Suprapubic skin (tissue), 4 donors: ENCODE results near the gene HOXA1. TPM values are rescaled to one million over a fixed set of nuclear protein-coding genes. Genes with fewer than 3 reads are reported as not detected.

Experiments used
- DNase-seq, 2 donors: peaks; one replicate each; pipeline ENCODE4 v3.0.0-alpha.2; 2019; ENCODE audit warnings: low spot score in 2 of 2
- H3K27ac ChIP-seq: fragments of 200-600 bp; sonication (generic); one replicate; pipeline ENCODE4 v1.5.1; 2019
- H3K27me3 ChIP-seq: fragments of 200-600 bp; sonication (generic); one replicate; pipeline ENCODE4 v1.5.1; 2019
- H3K36me3 ChIP-seq: fragments of 200-600 bp; sonication (generic); one replicate; pipeline ENCODE4 v1.5.1; 2019
- H3K4me1 ChIP-seq: fragments of 200-600 bp; sonication (generic); one replicate; pipeline ENCODE4 v1.5.1; 2019
- H3K4me3 ChIP-seq: fragments of 200-600 bp; sonication (generic); one replicate; pipeline ENCODE4 v1.5.1; 2019; ENCODE audit warnings: mild to moderate bottlenecking
- H3K9me3 ChIP-seq: fragments of 200-600 bp; sonication (generic); one replicate; pipeline ENCODE4 v1.5.1; 2019
- EP300 ChIP-seq: sonication (generic); formaldehyde crosslinking; IDR thresholded peaks from one replicate; pipeline ENCODE4 v1.6.1; 2017; ENCODE audit warnings: antibody characterized with exemption
- POLR2A ChIP-seq, 2 donors: fragments of 450-650 bp; IDR thresholded peaks; one replicate each; pipeline ENCODE4 v1.6.1; 2017; ENCODE audit warnings: antibody characterized with exemption in 2 of 2, mild to moderate bottlenecking in 2 of 2, moderate library complexity in 2 of 2
- POLR2AphosphoS5 ChIP-seq, 3 donors: sonication (generic); formaldehyde crosslinking; IDR thresholded peaks; one replicate each; pipeline ENCODE4 v1.6.1; 2017; ENCODE audit warnings: antibody characterized with exemption in 3 of 3
- WGBS: methylation state at CpG from one replicate; pipeline ENCODE4 v1.1.5; 2018; 5-methylcytosine and 5-hydroxymethylcytosine counted together
- total RNA-seq, 4 donors: library from RNA; depleted of rRNA; stranded (reverse); fragments of >200 nt; gene quantifications; one replicate each; pipeline ENCODE4 v1.1.0, GENCODE V29; 2016
- TF ChIP-seq, protein P1 (sequence below), 2 donors: fragments of 200-600 bp in 1 of 2; fragments of 450-650 bp in 1 of 2; sonication (generic) in 1 of 2; IDR thresholded peaks; one replicate each; pipeline ENCODE4 v1.5.1; 2016 to 2019; ENCODE audit warnings: antibody characterized with exemption in 2 of 2, mild to moderate bottlenecking in 1 of 2, moderate library complexity in 1 of 2

The HOXA1 gene
- total RNA-seq, 4 donors from 2014 or later = 2.5 to 4.0 (median 3.1) TPM

DNA sequence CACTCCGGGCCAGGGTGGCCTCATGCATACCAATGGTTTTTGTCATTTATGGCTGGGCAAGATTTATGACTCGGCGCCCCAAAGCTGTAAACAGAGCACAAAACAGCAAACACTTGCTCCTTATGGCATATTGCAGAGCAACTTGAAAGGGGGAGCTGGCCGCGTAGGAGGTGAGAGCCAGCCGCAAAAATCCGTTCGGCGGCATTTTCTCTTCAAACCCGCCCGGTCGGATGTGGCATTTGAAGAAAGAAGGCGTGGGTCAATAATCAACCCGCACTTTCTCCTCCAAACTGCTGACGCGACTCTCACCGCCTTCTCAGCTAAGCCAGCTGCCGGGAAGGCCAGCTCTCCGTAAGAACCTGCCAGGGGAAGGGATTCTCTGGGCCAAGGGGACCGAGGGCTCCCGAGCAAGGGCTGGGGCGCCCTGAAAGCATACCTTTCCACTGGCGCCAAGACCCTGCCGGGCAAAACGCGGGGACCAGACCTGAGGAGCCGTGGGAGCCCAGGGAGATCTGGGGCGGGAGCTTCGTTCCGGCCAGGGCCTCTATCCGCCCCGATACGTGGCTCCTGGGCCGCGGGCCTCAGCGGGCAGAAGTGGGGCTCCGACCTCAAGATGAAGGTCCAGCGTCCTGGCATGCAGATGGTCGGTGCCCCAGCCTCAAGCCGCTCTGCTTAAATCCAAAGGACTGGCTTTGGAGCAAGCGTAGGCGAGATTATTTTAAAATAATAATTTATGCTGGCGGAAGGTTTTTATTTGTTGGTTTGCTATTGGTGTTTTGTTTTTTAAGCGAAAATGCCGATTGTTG lies 19.6 kb upstream of the HOXA1 start:
- TF ChIP-seq POLR2A (IDR thresholded peaks at IDR 0.05) = no peak
- TF ChIP-seq EP300 = no peak
- TF ChIP-seq POLR2AphosphoS5 (IDR thresholded peaks at IDR 0.05) = no peak
- TF ChIP-seq, protein P1, sequence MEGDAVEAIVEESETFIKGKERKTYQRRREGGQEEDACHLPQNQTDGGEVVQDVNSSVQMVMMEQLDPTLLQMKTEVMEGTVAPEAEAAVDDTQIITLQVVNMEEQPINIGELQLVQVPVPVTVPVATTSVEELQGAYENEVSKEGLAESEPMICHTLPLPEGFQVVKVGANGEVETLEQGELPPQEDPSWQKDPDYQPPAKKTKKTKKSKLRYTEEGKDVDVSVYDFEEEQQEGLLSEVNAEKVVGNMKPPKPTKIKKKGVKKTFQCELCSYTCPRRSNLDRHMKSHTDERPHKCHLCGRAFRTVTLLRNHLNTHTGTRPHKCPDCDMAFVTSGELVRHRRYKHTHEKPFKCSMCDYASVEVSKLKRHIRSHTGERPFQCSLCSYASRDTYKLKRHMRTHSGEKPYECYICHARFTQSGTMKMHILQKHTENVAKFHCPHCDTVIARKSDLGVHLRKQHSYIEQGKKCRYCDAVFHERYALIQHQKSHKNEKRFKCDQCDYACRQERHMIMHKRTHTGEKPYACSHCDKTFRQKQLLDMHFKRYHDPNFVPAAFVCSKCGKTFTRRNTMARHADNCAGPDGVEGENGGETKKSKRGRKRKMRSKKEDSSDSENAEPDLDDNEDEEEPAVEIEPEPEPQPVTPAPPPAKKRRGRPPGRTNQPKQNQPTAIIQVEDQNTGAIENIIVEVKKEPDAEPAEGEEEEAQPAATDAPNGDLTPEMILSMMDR (IDR thresholded peaks at IDR 0.05) = no peak
- Histone ChIP-seq H3K4me1 (peaks cover 38% of the 10 kb centered on the region), H3K9me3 (no peaks in the 10 kb centered on the region), H3K27ac (peak overlapping the region; percentile 64), H3K27me3 (no peaks in the 10 kb centered on the region), H3K4me3 (peak overlapping the region; percentile 36), H3K36me3 (peaks cover under 1% of the 10 kb centered on the region)
- 77% methylated on average over 44 of the region's 45 CpGs for WGBS
- peak in 1 of 2 donors; percentile 55 for DNase-seq

- DNase-seq = no peak
- Histone ChIP-seq H3K9me3 (no peaks in the 10 kb centered on the region), H3K4me3 (peak overlapping the region; percentile 36), H3K36me3 (peaks cover 6% of the 10 kb centered on the region), H3K4me1 (peaks cover 43% of the 10 kb centered on the region), H3K27me3 (no peaks in the 10 kb centered on the region), H3K27ac (no peak overlapping the region)
- WGBS = 78% methylated on average over 6 of the region's 6 CpGs
- no peak for TF ChIP-seq EP300
- TF ChIP-seq, protein P1 (IDR thresholded peaks at IDR 0.05) = no peak
- no peak for TF ChIP-seq POLR2A (IDR thresholded peaks at IDR 0.05)
- TF ChIP-seq POLR2AphosphoS5 (IDR thresholded peaks at IDR 0.05) = no peak
These were observed 19.1 kb upstream of the HOXA1 start for GRCh38 chr7:27114881-27115220.

GRCh38 chr7:27113991-27114769 lies 18.4 kb upstream of the HOXA1 start:
- WGBS = 31% methylated on average over 21 of the region's 26 CpGs
- Histone ChIP-seq H3K27me3 (no peaks in the 10 kb centered on the region), H3K9me3 (no peaks in the 10 kb centered on the region), H3K4me1 (peaks cover 45% of the 10 kb centered on the region), H3K4me3 (peak overlapping the region; percentile 58), H3K36me3 (peaks cover 8% of the 10 kb centered on the region), H3K27ac (peak overlapping the region; percentile 86)
- TF ChIP-seq, protein P1 (IDR thresholded peaks at IDR 0.05) = no peak
- TF ChIP-seq POLR2AphosphoS5 (IDR thresholded peaks at IDR 0.05) (no peak), EP300 (no peak)
- DNase-seq = peak in 1 of 2 donors; percentile 54

DNA sequence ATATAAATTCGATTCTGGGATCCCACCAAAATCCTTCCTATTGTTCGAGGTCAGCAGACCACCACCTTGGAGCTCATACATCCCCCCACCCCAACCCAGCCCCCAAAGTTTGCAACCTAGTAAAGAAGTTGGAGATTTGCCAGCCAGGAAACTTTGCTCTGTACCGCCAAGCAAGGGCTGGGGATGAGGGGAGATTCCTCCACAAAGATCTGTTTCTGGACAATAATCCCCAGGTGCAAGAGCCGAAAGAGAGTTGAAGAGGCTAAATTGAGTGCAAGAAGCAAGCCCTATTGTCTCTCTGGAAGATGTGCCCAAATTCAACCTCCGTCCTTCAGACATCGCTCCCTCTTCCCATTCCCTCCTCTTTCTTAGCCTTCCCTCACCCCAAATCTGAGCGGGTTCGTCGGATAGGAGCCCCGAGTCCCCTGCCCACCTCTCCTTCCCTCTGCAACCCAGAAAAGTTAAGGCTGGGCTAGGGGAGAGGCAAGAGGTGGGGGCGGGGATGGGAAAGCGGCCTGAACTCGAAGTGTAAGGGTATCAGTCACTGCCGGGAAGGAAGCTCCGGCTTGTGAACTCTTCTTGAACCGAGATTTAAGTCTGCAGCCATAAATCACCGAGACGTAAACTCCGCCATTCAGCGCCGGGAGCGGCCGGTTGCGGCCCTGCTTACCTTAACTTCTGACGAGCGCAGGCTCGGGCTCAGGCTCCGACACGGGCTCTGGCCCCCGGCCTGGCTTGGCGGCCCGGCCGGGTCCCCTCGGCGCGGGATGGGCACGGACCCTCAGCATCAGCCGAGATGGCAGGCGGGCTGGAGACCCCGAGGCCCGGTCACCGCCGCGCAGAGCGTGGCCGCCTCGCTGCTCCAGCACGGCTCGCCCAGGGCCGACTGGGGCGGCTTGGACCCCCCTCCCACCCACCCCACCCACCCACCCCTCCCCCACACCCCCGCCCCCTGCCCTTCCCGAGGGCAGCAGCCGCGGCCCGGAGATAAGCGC lies 17.5 kb upstream of the HOXA1 start:
- DNase-seq = peak in 1 of 2 donors; percentile 60
- Histone ChIP-seq H3K4me1 (peaks cover 45% of the 10 kb centered on the region), H3K4me3 (peak overlapping the region; percentile 58), H3K9me3 (no peaks in the 10 kb centered on the region), H3K36me3 (peaks cover 8% of the 10 kb centered on the region), H3K27ac (peak overlapping the region; percentile 86), H3K27me3 (no peaks in the 10 kb centered on the region)
- WGBS = 38% methylated on average over 24 of the region's 57 CpGs
- TF ChIP-seq EP300 (no peak), POLR2A (IDR thresholded peaks at IDR 0.05) (no peak), POLR2AphosphoS5 (IDR thresholded peaks at IDR 0.05) (no peak)
- TF ChIP-seq, protein P1 (IDR thresholded peaks at IDR 0.05) = no peak
